HEK293 (cell line): ENCODE measurements around the gene CBX2.
A peak's percentile ranks its signal among the peaks of the same experiment; 100 is the strongest.

Source experiments
- CTCF ChIA-PET: fragments of 350-600 bp; formaldehyde crosslinking; extraction: SDS; loops from one replicate; lab custom pipeline; 2021; ENCODE audit warnings: antibody characterized with exemption; lab: Yijun Ruan, JAX
- POLR2A ChIA-PET: fragments of 300-600 bp; formaldehyde crosslinking; extraction: SDS; loops from one replicate; lab custom pipeline; 2020; ENCODE audit warnings: antibody characterized with exemption, inconsistent platforms; lab: Yijun Ruan, JAX
- H3K27ac ChIP-seq: fragments of 200-500 bp; sonication (Bioruptor generic); 2 replicates; pipeline ENCODE4 v1.5.1; 2014; ENCODE audit warnings: low read depth, low read length, control low read depth, inconsistent platforms; ENCODE audit errors: extremely low read depth
- H3K36me3 ChIP-seq, 2 experiments: fragments of 200-500 bp in 1 of 2; sonication (Bioruptor generic) in 1 of 2; 1 replicate in 1 of 2; 2 replicates in 1 of 2; pipeline ENCODE4 v1.5.1; 2014 to 2017; ENCODE audit warnings: inconsistent platforms in 2 of 2, low read length in 2 of 2; ENCODE audit not compliant: control insufficient read depth in 2 of 2, insufficient read depth in 1 of 2
- H3K4me1 ChIP-seq: fragments of 200-500 bp; sonication (Bioruptor generic); 2 replicates; pipeline ENCODE4 v1.5.1; 2014; ENCODE audit warnings: mild to moderate bottlenecking, low read length, inconsistent platforms; ENCODE audit not compliant: control insufficient read depth, insufficient read depth
- H3K4me3 ChIP-seq: 2 replicates; pipeline ENCODE4 v1.5.1; 2011; ENCODE audit warnings: low read depth, mild to moderate bottlenecking, control low read depth, low read length, moderate library complexity
- H3K9me3 ChIP-seq: fragments of 200-500 bp; sonication (Bioruptor generic); 2 replicates; pipeline ENCODE4 v1.5.1; 2014; ENCODE audit warnings: low read depth, low read length, inconsistent platforms; ENCODE audit not compliant: control insufficient read depth, insufficient read depth
- BCL11B ChIP-seq: fragments of 450-650 bp; formaldehyde crosslinking; IDR thresholded peaks from 2 replicates; pipeline ENCODE4 v1.5.1; 2016; ENCODE audit warnings: low read depth, missing biosample characterization, missing genetic modification characterization
- GFI1B ChIP-seq: fragments of 450-650 bp; formaldehyde crosslinking; IDR thresholded peaks from 2 replicates; pipeline ENCODE4 v1.5.1; 2016; ENCODE audit warnings: missing biosample characterization, missing genetic modification characterization
- KLF16 ChIP-seq: fragments of 450-650 bp; formaldehyde crosslinking; IDR thresholded peaks from 2 replicates; pipeline ENCODE4 v1.5.1; 2017; ENCODE audit warnings: missing biosample characterization, missing genetic modification characterization
- ZBTB1 ChIP-seq: fragments of 450-650 bp; formaldehyde crosslinking; IDR thresholded peaks from 2 replicates; pipeline ENCODE4 v1.5.1; 2016; ENCODE audit warnings: missing biosample characterization, missing genetic modification characterization
- ZBTB48 ChIP-seq: fragments of 450-650 bp; formaldehyde crosslinking; IDR thresholded peaks from 2 replicates; pipeline ENCODE4 v1.5.1; 2016; ENCODE audit warnings: missing biosample characterization, missing genetic modification characterization
- ZIC2 ChIP-seq: fragments of 450-650 bp; formaldehyde crosslinking; IDR thresholded peaks from 2 replicates; pipeline ENCODE4 v1.5.1; 2016; ENCODE audit warnings: missing biosample characterization, missing genetic modification characterization
- ZNF10 ChIP-seq: fragments of 450-650 bp; formaldehyde crosslinking; IDR thresholded peaks from 2 replicates; pipeline ENCODE4 v1.5.1; 2017; ENCODE audit warnings: missing biosample characterization, missing genetic modification characterization
- ZNF146 ChIP-seq: fragments of 450-650 bp; formaldehyde crosslinking; IDR thresholded peaks from 2 replicates; pipeline ENCODE4 v1.5.1; 2016; ENCODE audit warnings: missing biosample characterization, missing genetic modification characterization
- ZNF155 ChIP-seq: fragments of 450-650 bp; formaldehyde crosslinking; IDR thresholded peaks from 2 replicates; pipeline ENCODE4 v1.5.1; 2016; ENCODE audit warnings: missing biosample characterization, missing genetic modification characterization
- ZNF19 ChIP-seq: fragments of 450-650 bp; formaldehyde crosslinking; IDR thresholded peaks from 2 replicates; pipeline ENCODE4; 2016; ENCODE audit warnings: missing biosample characterization, missing genetic modification characterization, low read depth
- ZNF2 ChIP-seq: fragments of 450-650 bp; formaldehyde crosslinking; IDR thresholded peaks from 2 replicates; pipeline ENCODE4 v1.5.1; 2016; ENCODE audit warnings: missing biosample characterization, missing genetic modification characterization
- ZNF239 ChIP-seq: fragments of 450-650 bp; formaldehyde crosslinking; IDR thresholded peaks from 2 replicates; pipeline ENCODE4 v1.5.1; 2016; ENCODE audit warnings: missing biosample characterization, missing genetic modification characterization
- ZNF292 ChIP-seq: fragments of 450-650 bp; formaldehyde crosslinking; IDR thresholded peaks from 2 replicates; pipeline ENCODE4 v1.5.1; 2016; ENCODE audit warnings: low read depth, missing biosample characterization, missing genetic modification characterization, borderline replicate concordance
- ZNF423 ChIP-seq: fragments of 450-650 bp; formaldehyde crosslinking; IDR thresholded peaks from 2 replicates; pipeline ENCODE4 v1.5.1; 2016; ENCODE audit warnings: missing biosample characterization, missing genetic modification characterization
- ZNF510 ChIP-seq: fragments of 450-650 bp; formaldehyde crosslinking; IDR thresholded peaks from 2 replicates; pipeline ENCODE4 v1.5.1; 2018; ENCODE audit warnings: mild to moderate bottlenecking, missing genetic modification characterization, missing biosample characterization; ENCODE audit not compliant: insufficient replicate concordance
- ZNF555 ChIP-seq: fragments of 450-650 bp; formaldehyde crosslinking; conservative IDR thresholded peaks from 2 replicates; pipeline ENCODE4 v1.5.1; 2017; ENCODE audit warnings: missing biosample characterization, mild to moderate bottlenecking, missing genetic modification characterization, inconsistent platforms
- ZNF560 ChIP-seq: fragments of 450-650 bp; formaldehyde crosslinking; IDR thresholded peaks from 2 replicates; pipeline ENCODE4 v1.5.1; 2017; ENCODE audit warnings: missing biosample characterization, missing genetic modification characterization, borderline replicate concordance
- ZNF571 ChIP-seq: fragments of 450-650 bp; formaldehyde crosslinking; IDR thresholded peaks from 2 replicates; pipeline ENCODE4 v1.5.0; 2017; ENCODE audit warnings: missing biosample characterization, missing genetic modification characterization
- ZNF664 ChIP-seq: fragments of 450-650 bp; formaldehyde crosslinking; IDR thresholded peaks from 2 replicates; pipeline ENCODE4 v1.5.1; 2016; ENCODE audit warnings: missing biosample characterization, missing genetic modification characterization
- ZNF670 ChIP-seq: fragments of 450-650 bp; formaldehyde crosslinking; IDR thresholded peaks from 2 replicates; pipeline ENCODE4 v1.5.1; 2016; ENCODE audit warnings: missing biosample characterization, missing genetic modification characterization, low read depth
- ZNF791 ChIP-seq: fragments of 450-650 bp; formaldehyde crosslinking; IDR thresholded peaks from 2 replicates; pipeline ENCODE4 v1.5.1; 2016; ENCODE audit warnings: missing biosample characterization, missing genetic modification characterization
- TF ChIP-seq, protein P1 (sequence below): fragments of 450-650 bp; formaldehyde crosslinking; IDR thresholded peaks from 2 replicates; pipeline ENCODE4 v1.5.1; 2017; ENCODE audit warnings: missing biosample characterization, missing genetic modification characterization
- TF ChIP-seq, protein P2 (sequence below): fragments of 450-650 bp; formaldehyde crosslinking; IDR thresholded peaks from 2 replicates; pipeline ENCODE4 v1.5.1; 2016; ENCODE audit warnings: missing biosample characterization, missing genetic modification characterization
- TF ChIP-seq, protein P3 (sequence below): fragments of 450-650 bp; formaldehyde crosslinking; conservative IDR thresholded peaks from 2 replicates; pipeline ENCODE4 v1.5.1; 2016; ENCODE audit warnings: low read depth, missing biosample characterization, missing genetic modification characterization
- TF ChIP-seq, protein P4 (sequence below): fragments of 450-650 bp; formaldehyde crosslinking; IDR thresholded peaks from 2 replicates; pipeline ENCODE4 v1.5.1; 2016; ENCODE audit warnings: missing biosample characterization, missing genetic modification characterization

Gene CBX2

DNA sequence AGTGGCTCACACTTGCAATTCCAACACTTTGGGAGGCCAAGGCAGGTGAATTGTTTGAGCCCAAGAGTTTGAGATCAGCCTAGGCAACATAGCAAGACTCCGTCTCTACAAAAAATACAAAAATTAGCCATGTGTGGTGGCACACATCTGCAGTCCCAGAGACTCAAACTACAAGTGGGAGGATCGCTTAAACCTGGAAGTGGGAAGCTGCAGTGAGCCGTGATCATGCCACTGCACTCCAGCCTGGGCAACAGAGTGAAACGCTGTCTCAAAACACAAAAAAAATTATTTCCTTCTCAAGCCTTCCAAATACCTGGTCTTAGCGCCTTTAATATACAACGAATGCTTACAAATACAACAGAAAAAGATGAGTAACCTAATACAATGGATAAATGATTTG is 19.7 kb upstream of the CBX2 start:
- H3K36me3 ChIP-seq, result no peaks in the 10 kb centered on the region; a peak in 1 of 3 replicates
- POLR2A ChIA-PET, result no interaction called here
- no peaks in the 10 kb centered on the region for H3K4me1 ChIP-seq
- H3K4me3 ChIP-seq, result no peak overlapping the region
- no peak overlapping the region for H3K27ac ChIP-seq
- CTCF ChIA-PET, result interaction anchor here (0.6 to 4.2 kb wide), 3 partner anchors 12 to 19 kb away, joined by 5 to 23 read pairs (median 8); no protein-coding TSS in a partner anchor
- H3K9me3 ChIP-seq, result no peaks in the 10 kb centered on the region
- TF ChIP-seq ZNF555, result no peak
- TF ChIP-seq ZNF560 (tag by site-specific recombination), result no peak
- no peak for TF ChIP-seq ZNF571 (tag by site-specific recombination)
- TF ChIP-seq ZNF292 (tag by site-specific recombination), result no peak
- TF ChIP-seq, protein P1, sequence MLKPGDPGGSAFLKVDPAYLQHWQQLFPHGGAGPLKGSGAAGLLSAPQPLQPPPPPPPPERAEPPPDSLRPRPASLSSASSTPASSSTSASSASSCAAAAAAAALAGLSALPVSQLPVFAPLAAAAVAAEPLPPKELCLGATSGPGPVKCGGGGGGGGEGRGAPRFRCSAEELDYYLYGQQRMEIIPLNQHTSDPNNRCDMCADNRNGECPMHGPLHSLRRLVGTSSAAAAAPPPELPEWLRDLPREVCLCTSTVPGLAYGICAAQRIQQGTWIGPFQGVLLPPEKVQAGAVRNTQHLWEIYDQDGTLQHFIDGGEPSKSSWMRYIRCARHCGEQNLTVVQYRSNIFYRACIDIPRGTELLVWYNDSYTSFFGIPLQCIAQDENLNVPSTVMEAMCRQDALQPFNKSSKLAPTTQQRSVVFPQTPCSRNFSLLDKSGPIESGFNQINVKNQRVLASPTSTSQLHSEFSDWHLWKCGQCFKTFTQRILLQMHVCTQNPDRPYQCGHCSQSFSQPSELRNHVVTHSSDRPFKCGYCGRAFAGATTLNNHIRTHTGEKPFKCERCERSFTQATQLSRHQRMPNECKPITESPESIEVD (tag by site-specific recombination), result no peak
- no peak for TF ChIP-seq ZNF423
- no peak for TF ChIP-seq ZNF146 (tag by site-specific recombination)
- no peak for TF ChIP-seq ZNF2 (tag by site-specific recombination)
- TF ChIP-seq BCL11B (tag by site-specific recombination), result no peak
- TF ChIP-seq GFI1B, result no peak
- no peak for TF ChIP-seq ZNF19
- no peak for TF ChIP-seq ZNF239 (tag by site-specific recombination)
- no peak for TF ChIP-seq ZNF10 (tag by site-specific recombination)
- TF ChIP-seq KLF16, result no peak
- no peak for TF ChIP-seq ZNF664 (tag by site-specific recombination)
- TF ChIP-seq ZNF155 (tag by site-specific recombination), result no peak
- TF ChIP-seq, protein P2, sequence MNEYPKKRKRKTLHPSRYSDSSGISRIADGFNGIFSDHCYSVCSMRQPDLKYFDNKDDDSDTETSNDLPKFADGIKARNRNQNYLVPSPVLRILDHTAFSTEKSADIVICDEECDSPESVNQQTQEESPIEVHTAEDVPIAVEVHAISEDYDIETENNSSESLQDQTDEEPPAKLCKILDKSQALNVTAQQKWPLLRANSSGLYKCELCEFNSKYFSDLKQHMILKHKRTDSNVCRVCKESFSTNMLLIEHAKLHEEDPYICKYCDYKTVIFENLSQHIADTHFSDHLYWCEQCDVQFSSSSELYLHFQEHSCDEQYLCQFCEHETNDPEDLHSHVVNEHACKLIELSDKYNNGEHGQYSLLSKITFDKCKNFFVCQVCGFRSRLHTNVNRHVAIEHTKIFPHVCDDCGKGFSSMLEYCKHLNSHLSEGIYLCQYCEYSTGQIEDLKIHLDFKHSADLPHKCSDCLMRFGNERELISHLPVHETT (tag by site-specific recombination), result no peak

DNA sequence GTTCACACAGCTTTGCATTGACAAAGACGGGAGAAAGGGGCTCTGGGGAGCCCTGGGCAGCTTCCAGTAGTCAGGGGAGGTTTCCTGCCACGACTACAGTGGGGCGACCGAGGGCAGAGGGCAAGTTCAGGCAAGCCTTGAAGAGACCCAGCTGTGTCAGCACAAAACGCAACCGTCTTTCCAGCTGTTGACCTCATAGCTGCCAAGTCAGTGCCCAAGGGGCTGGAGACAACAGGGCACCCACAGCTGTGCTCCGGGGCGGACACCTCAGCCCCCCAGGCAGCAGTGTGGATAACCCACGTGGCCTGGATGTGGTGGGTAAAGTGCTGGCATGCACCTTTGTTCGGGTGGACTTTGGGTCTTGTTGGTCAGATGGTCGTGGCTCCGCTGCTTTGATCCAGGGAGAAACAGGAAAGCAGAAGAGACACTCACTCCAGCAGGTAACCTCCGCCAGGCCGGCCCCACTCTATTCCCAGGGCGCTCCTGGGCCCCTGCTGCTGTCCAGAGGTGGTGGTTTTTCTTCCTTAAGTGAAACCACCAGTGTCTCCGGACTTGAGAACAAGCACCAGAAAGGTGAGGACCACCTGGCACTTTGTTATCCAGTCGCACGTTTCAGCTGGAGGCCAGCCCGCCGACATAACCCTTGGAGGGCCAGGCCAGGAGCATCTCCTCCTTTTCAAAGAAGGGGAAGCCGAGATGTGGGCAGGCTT is 17.6 kb upstream of the CBX2 start:
- CTCF ChIA-PET, result interaction anchor here (0.6 to 4.2 kb wide), 5 partner anchors 14 to 205 kb away, joined by 3 to 23 read pairs (median 5); no protein-coding TSS in a partner anchor

More for the DNA sequence above, 17.6 kb upstream of the CBX2 start:
- Histone ChIP-seq H3K9me3 (no peaks in the 10 kb centered on the region), H3K27ac (no peak overlapping the region), H3K36me3 (no peaks in the 10 kb centered on the region; a peak in 1 of 3 replicates), H3K4me3 (no peak overlapping the region), H3K4me1 (no peaks in the 10 kb centered on the region)
- no peak for TF ChIP-seq ZNF791
- TF ChIP-seq, protein P3, sequence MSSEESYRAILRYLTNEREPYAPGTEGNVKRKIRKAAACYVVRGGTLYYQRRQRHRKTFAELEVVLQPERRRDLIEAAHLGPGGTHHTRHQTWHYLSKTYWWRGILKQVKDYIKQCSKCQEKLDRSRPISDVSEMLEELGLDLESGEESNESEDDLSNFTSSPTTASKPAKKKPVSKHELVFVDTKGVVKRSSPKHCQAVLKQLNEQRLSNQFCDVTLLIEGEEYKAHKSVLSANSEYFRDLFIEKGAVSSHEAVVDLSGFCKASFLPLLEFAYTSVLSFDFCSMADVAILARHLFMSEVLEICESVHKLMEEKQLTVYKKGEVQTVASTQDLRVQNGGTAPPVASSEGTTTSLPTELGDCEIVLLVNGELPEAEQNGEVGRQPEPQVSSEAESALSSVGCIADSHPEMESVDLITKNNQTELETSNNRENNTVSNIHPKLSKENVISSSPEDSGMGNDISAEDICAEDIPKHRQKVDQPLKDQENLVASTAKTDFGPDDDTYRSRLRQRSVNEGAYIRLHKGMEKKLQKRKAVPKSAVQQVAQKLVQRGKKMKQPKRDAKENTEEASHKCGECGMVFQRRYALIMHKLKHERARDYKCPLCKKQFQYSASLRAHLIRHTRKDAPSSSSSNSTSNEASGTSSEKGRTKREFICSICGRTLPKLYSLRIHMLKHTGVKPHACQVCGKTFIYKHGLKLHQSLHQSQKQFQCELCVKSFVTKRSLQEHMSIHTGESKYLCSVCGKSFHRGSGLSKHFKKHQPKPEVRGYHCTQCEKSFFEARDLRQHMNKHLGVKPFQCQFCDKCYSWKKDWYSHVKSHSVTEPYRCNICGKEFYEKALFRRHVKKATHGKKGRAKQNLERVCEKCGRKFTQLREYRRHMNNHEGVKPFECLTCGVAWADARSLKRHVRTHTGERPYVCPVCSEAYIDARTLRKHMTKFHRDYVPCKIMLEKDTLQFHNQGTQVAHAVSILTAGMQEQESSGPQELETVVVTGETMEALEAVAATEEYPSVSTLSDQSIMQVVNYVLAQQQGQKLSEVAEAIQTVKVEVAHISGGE (tag by site-specific recombination), result no peak
- no peak for TF ChIP-seq ZNF670 (tag by site-specific recombination)
- TF ChIP-seq ZBTB48 (tag by site-specific recombination), result no peak
- TF ChIP-seq ZNF510, result no peak
- TF ChIP-seq ZNF146 (tag by site-specific recombination), result no peak
- TF ChIP-seq, protein P4, sequence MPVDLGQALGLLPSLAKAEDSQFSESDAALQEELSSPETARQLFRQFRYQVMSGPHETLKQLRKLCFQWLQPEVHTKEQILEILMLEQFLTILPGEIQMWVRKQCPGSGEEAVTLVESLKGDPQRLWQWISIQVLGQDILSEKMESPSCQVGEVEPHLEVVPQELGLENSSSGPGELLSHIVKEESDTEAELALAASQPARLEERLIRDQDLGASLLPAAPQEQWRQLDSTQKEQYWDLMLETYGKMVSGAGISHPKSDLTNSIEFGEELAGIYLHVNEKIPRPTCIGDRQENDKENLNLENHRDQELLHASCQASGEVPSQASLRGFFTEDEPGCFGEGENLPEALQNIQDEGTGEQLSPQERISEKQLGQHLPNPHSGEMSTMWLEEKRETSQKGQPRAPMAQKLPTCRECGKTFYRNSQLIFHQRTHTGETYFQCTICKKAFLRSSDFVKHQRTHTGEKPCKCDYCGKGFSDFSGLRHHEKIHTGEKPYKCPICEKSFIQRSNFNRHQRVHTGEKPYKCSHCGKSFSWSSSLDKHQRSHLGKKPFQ (tag by site-specific recombination), result no peak
- TF ChIP-seq ZIC2 (tag by site-specific recombination), result peak; percentile 53; the same call in 1 of the 2 replicates
- TF ChIP-seq ZBTB1 (tag by site-specific recombination), result no peak
- POLR2A ChIA-PET, result interaction anchor here (1.6 kb wide), 1 partner anchor 21 kb away, joined by 5 read pairs; no protein-coding TSS in a partner anchor
